ENCODE measurements around the gene SHANK1.

GRCh38 chr19:50657222-50657669, 62.4 kb downstream of the SHANK1 start:
- TF ChIP-seq GABPA (IDR thresholded peaks at IDR 0.05 in 1 of 2, conservative IDR thresholded peaks at IDR 0.05 in 1 of 2) (no peak), CTCF (IDR thresholded peaks at IDR 0.05; ENCODE audit: low read depth, low read length, missing input control) (no peak), REST (IDR thresholded peaks at IDR 0.05) (no peak), RAD21 (IDR thresholded peaks at IDR 0.05) (no peak), EGR1 (IDR thresholded peaks at IDR 0.05; ENCODE audit: low read depth in 2 of 2) (no peak), MAX (IDR thresholded peaks at IDR 0.05) (no peak), ATF3 (IDR thresholded peaks at IDR 0.05) (no peak), SP1 (IDR thresholded peaks at IDR 0.05) (no peak), YY1 (IDR thresholded peaks at IDR 0.05) (no peak)

All from liver (tissue), 3 donors.